GM18502 (cell line): ENCODE data around the gene C1orf21.

Experiments used
- ATAC-seq: cut with Tn5 transposase; IDR thresholded peaks from one replicate; pipeline ENCODE4 v1.9.1; 2021; ENCODE audit warnings: mild to moderate bottlenecking; ENCODE audit not compliant: unreplicated experiment, poor library complexity

C1orf21 gene

GRCh38 chr1:184617433-184618029 is 230.7 kb downstream of the C1orf21 start:
- no peak for ATAC-seq

- no peak for ATAC-seq
Observed at GRCh38 chr1:184618851-184619250, 232.0 kb downstream of the C1orf21 start.

- no peak for ATAC-seq
Observed at GRCh38 chr1:184620469-184620868, 233.6 kb downstream of the C1orf21 start.

- no peak for ATAC-seq
Observed at GRCh38 chr1:184621260-184621659, 234.4 kb downstream of the C1orf21 start.

GRCh38 chr1:184622136-184622823 is 235.5 kb downstream of the C1orf21 start:
- ATAC-seq = no peak

GRCh38 chr1:184623404-184623803 is 236.6 kb downstream of the C1orf21 start:
- no peak for ATAC-seq

- ATAC-seq = no peak
Observed at GRCh38 chr1:184624051-184624450, 237.2 kb downstream of the C1orf21 start.

- ATAC-seq = no peak
Observed at GRCh38 chr1:184624626-184625025, 237.8 kb downstream of the C1orf21 start.

GRCh38 chr1:184625271-184625670 is 238.4 kb downstream of the C1orf21 start:
- ATAC-seq = no peak

GRCh38 chr1:184626076-184627006 is 239.5 kb downstream of the C1orf21 start:
- no peak for ATAC-seq

- ATAC-seq = no peak
Observed at GRCh38 chr1:184627007-184627341, 240.1 kb downstream of the C1orf21 start.

GRCh38 chr1:184629266-184629665 is 242.4 kb downstream of the C1orf21 start:
- no peak for ATAC-seq

- no peak for ATAC-seq
Observed at GRCh38 chr1:184630679-184631060, 243.8 kb downstream of the C1orf21 start.

GRCh38 chr1:184632415-184633175 is 245.8 kb downstream of the C1orf21 start:
- ATAC-seq = no peak

GRCh38 chr1:184633785-184634184 is 247.0 kb downstream of the C1orf21 start:
- ATAC-seq = no peak

GRCh38 chr1:184634296-184634695 is 247.5 kb downstream of the C1orf21 start:
- ATAC-seq = no peak

- no peak for ATAC-seq
Observed at GRCh38 chr1:184635347-184635979, 248.6 kb downstream of the C1orf21 start.

GRCh38 chr1:184635980-184636431 is 249.2 kb downstream of the C1orf21 start:
- no peak for ATAC-seq

GRCh38 chr1:184637664-184638240 is 250.9 kb downstream of the C1orf21 start:
- no peak for ATAC-seq

- no peak for ATAC-seq
Observed at GRCh38 chr1:184639205-184639604, 252.4 kb downstream of the C1orf21 start.
